Mucosa of rectum (tissue), 2 donors: ENCODE results near the gene TMEM18.
A peak's percentile ranks its signal among the peaks of the same experiment; 100 is the strongest.

Source experiments
- H3K27ac ChIP-seq, 2 donors: one replicate each; pipeline ENCODE4 v1.7.0; 2013; ENCODE audit warnings: inconsistent platforms in 2 of 2, low read depth in 2 of 2, low read length in 2 of 2
- H3K27me3 ChIP-seq, 2 donors: one replicate each; pipeline ENCODE4 v1.7.0; 2013; ENCODE audit warnings: low read length in 2 of 2; ENCODE audit not compliant: control insufficient read depth in 2 of 2, insufficient read depth in 2 of 2
- H3K36me3 ChIP-seq, 2 donors: one replicate each; pipeline ENCODE4 v1.7.0; 2013; ENCODE audit warnings: low read length in 2 of 2; ENCODE audit not compliant: control insufficient read depth in 2 of 2, insufficient read depth in 2 of 2
- H3K4me1 ChIP-seq, 2 donors: one replicate each; pipeline ENCODE4 v1.7.0; 2013; ENCODE audit warnings: low read length in 2 of 2, mild to moderate bottlenecking in 1 of 2; ENCODE audit not compliant: control insufficient read depth in 2 of 2, insufficient read depth in 2 of 2
- H3K4me3 ChIP-seq, 2 donors: one replicate each; pipeline ENCODE4 v1.7.0; 2013; ENCODE audit warnings: low read length in 2 of 2
- H3K9ac ChIP-seq, 2 donors: one replicate each; pipeline ENCODE4 v1.7.0; 2013; ENCODE audit warnings: low read length in 2 of 2, low read depth in 1 of 2, mild to moderate bottlenecking in 1 of 2
- H3K9me3 ChIP-seq, 2 donors: one replicate each; pipeline ENCODE4 v1.7.0; 2013; ENCODE audit warnings: low read length in 2 of 2; ENCODE audit not compliant: control insufficient read depth in 2 of 2
- donor health status: healthy.
- donor health status: Normal muscosa, but diverticular disease.

Gene TMEM18

DNA sequence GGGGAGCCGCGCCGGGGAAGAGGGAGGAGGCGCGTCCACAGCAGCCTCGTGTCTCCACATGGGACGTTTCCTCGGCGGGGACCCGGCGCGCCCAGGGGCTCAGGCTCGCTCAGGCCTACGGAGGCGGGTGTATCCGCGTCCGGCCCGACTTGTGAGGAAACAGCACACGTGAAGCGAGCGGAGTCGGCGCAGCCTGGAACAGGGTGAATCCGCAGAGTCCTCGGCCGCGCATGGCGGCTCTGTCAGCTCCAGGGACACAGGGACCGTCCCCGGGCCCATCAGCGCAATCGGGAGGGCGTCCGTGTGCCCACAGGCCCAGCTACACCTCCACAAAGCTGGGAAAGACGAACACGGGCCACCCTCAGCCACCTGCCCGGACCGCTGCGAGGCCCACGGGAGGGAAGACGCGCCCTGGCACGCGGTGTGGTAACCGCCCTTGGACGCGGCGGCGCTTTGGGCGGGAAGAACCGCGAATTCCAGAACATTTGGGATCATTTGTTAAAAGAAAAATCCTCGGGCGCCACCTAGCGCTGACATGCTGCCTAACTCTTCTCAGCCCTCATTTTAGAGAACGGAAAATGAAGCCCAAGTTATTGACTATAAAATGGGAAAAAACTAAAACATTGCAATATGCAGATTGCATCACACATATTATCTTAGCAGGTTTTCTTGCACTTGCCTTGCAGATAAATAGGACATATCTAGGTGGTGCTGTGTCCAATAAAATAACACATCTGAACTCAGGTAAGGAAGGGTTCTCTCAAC is 40.4 kb downstream of the TMEM18 start:
- no peaks in the 10 kb centered on the region for H3K9me3 ChIP-seq
- H3K4me3 ChIP-seq: peak overlapping the region; percentile 14 to 24
- H3K36me3 ChIP-seq: no peaks in the 10 kb centered on the region
- H3K27me3 ChIP-seq: no peaks in the 10 kb centered on the region
- H3K4me1 ChIP-seq: peaks cover 0 to 4% of the 10 kb centered on the region in 2 donors
- no peak overlapping the region for H3K9ac ChIP-seq
- no peak overlapping the region for H3K27ac ChIP-seq

DNA sequence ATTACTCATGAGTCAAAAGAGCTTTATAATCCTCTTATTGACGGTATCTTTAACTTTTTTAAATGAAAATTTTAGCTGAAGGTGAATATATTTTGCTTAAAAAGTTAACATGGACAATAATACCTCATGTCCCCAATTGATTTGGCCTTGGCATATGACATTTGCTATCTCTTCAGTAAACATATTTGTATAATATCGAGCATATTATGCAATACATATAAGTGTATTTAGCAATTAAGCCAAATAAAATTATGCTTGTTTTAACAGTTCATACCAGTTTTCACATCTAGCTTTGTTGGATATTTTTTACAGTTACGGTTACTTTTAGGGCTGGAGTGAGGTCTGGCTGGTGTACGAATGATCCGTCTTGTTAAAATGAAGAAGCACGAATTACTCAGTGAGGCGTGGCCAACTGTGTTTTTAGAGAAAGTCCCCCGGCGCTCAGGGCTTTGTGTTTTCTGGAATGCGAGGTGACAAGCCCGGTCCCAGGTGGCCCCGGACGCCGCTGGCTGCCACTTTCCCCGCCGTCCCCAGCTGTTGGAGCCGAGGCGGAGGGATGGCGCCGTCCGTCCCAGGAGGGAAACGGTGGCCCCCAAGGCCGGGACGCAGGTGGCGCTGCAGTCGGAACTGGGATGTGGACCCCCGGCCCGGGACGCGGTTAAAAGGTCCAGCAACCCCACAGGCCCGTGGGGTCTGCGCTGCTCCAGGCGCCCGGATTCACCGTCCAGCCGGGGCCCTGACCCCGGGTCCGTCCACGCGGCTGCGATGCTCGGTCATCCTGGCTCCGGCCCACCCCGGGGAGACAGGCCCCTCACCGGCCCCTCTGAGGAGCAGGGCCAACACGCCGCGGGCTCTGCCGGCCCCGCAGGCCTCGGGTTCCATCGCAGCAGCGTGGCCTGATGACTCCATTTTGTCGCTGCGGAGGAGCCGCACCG is 41.3 kb downstream of the TMEM18 start:
- no peaks in the 10 kb centered on the region for H3K36me3 ChIP-seq
- no peak overlapping the region for H3K27ac ChIP-seq
- H3K9ac ChIP-seq: no peak overlapping the region
- no peaks in the 10 kb centered on the region for H3K27me3 ChIP-seq
- no peaks in the 10 kb centered on the region for H3K9me3 ChIP-seq
- H3K4me1 ChIP-seq: peaks cover 0 to 4% of the 10 kb centered on the region in 2 donors
- H3K4me3 ChIP-seq: no peak overlapping the region

DNA sequence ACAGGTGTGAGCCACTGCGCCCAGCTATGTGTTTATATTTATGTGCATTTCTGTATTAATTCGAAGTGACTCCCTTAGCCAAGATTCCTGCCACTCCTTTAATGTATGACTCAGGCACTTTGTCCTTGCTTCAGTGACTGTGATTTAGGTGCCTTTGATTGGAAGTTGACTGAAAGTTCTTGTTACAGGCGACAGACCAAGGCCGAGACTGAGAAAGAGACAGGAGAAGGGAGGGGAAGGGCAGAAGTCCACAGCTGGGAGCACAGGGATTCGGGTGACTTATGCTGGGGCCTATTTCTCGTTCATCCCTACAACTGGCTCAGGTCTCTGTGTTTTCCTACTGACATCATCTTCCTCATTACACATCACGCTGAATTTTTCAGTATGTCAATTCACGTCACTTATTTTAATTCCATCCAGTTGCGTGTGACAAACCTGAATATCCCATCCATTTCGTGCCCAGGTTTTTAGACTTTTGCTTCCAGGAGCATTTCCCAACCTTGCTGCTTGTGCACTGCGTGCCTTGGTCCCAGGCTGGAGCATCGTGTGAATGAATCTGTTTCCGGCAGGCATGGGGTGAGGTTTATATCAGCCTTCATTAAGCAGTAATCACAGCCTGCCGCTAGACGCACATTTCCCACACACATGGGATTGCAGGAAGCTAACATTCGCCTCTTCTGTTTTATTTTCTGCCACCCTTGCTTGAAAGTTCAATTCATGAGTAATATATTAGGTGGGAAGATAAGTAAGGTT is 42.4 kb downstream of the TMEM18 start:
- Histone ChIP-seq H3K4me3 (no peak overlapping the region), H3K9me3 (no peaks in the 10 kb centered on the region), H3K27ac (no peak overlapping the region), H3K9ac (no peak overlapping the region), H3K36me3 (no peaks in the 10 kb centered on the region), H3K27me3 (no peaks in the 10 kb centered on the region), H3K4me1 (peaks cover 0 to 4% of the 10 kb centered on the region in 2 donors)

DNA sequence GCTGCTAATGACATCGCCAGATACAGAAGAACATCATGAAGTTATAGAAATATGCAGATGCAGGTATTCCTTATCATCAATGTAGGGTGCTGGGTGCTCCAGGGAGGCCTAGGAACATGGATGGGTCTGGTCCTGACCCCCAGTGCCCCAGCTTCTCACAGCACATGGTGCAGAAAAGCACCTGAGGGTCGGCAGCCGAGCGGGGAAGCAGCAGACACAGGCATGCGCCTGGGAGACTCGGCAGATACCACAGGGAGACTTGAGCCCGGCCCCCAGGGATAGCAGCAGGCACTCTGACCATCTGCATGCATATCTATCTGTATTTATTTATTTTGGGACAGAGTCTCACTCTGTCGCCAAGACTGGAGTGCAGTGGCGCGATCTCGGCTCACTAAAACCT is 43.2 kb downstream of the TMEM18 start:
- H3K27me3 ChIP-seq: no peaks in the 10 kb centered on the region
- H3K9me3 ChIP-seq: no peaks in the 10 kb centered on the region
- H3K4me3 ChIP-seq: no peak overlapping the region
- H3K36me3 ChIP-seq: no peaks in the 10 kb centered on the region
- H3K27ac ChIP-seq: no peak overlapping the region
- peaks cover 0 to 4% of the 10 kb centered on the region in 2 donors for H3K4me1 ChIP-seq
- no peak overlapping the region for H3K9ac ChIP-seq

- Histone ChIP-seq H3K27me3 (no peaks in the 10 kb centered on the region), H3K27ac (no peak overlapping the region), H3K9ac (no peak overlapping the region), H3K36me3 (no peaks in the 10 kb centered on the region), H3K9me3 (no peaks in the 10 kb centered on the region), H3K4me3 (no peak overlapping the region), H3K4me1 (peaks cover 0 to 4% of the 10 kb centered on the region in 2 donors)
Measured at GRCh38 chr2:633371-633770, 43.8 kb downstream of the TMEM18 start.

DNA sequence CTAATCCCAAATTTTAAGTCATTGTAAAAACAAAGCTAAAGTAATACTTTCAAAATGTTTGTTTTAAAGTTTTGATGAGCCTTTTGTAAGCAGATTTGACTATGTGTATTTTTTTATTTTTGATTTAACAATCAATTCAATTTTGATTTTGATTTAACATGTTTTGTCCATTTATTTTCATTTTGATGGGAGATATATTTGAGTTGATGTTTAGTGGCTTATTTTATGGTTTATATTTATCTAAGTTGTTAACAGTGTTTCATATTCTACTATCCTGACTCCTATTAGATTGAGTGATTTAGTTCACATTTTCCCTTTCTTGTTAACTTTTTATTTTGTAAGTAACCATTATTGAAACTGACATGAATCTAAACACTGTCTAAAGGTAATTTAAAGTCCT is 44.7 kb downstream of the TMEM18 start:
- Histone ChIP-seq H3K9ac (no peak overlapping the region), H3K27me3 (no peaks in the 10 kb centered on the region), H3K4me1 (peaks cover 0 to 4% of the 10 kb centered on the region in 2 donors)

DNA sequence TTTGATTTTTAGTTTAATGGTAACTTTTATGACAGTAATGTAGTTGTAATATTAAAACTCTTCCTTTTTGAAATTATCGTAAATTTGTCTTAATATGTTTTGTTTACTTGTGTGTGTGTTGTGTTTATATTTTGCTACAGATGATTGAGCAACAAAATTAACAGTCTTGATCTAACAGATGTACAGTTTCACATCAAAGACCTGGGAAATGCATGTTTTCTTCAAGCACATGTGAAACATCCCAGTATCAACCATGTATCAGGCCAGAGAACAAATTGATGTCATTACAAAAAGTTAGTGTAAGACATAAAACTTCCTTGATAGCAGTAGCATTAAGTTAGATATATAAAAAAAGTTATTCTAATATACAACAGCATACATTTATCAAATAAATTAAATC is 45.5 kb downstream of the TMEM18 start:
- Histone ChIP-seq H3K27ac (no peak overlapping the region), H3K27me3 (no peaks in the 10 kb centered on the region)

More for the DNA sequence above, 44.7 kb downstream of the TMEM18 start:
- Histone ChIP-seq H3K27ac (no peak overlapping the region), H3K9me3 (no peaks in the 10 kb centered on the region), H3K4me3 (no peak overlapping the region), H3K36me3 (no peaks in the 10 kb centered on the region)

GRCh38 chr2:630451-631320 is 46.5 kb downstream of the TMEM18 start:
- Histone ChIP-seq H3K27ac (no peak overlapping the region), H3K36me3 (no peaks in the 10 kb centered on the region), H3K27me3 (no peaks in the 10 kb centered on the region), H3K4me3 (no peak overlapping the region), H3K9me3 (no peaks in the 10 kb centered on the region), H3K4me1 (no peaks in the 10 kb centered on the region), H3K9ac (no peak overlapping the region)

More for the DNA sequence above, 45.5 kb downstream of the TMEM18 start:
- H3K36me3 ChIP-seq: no peaks in the 10 kb centered on the region
- peaks cover 0 to 2% of the 10 kb centered on the region in 2 donors for H3K4me1 ChIP-seq
- no peaks in the 10 kb centered on the region for H3K9me3 ChIP-seq
- H3K4me3 ChIP-seq: no peak overlapping the region
- H3K9ac ChIP-seq: no peak overlapping the region

- Histone ChIP-seq H3K36me3 (no peaks in the 10 kb centered on the region), H3K27me3 (no peaks in the 10 kb centered on the region), H3K9me3 (no peaks in the 10 kb centered on the region), H3K4me1 (no peaks in the 10 kb centered on the region), H3K9ac (no peak overlapping the region), H3K4me3 (no peak overlapping the region), H3K27ac (no peak overlapping the region)
Measured at GRCh38 chr2:629961-630360, 47.2 kb downstream of the TMEM18 start.
